GM19438 (cell line): ENCODE data around the gene LHX3.

Experiments used
- ATAC-seq: cut with Tn5 transposase; IDR thresholded peaks from one replicate; pipeline ENCODE4 v1.9.1; 2021; ENCODE audit warnings: low read depth; ENCODE audit not compliant: unreplicated experiment

Gene LHX3

DNA sequence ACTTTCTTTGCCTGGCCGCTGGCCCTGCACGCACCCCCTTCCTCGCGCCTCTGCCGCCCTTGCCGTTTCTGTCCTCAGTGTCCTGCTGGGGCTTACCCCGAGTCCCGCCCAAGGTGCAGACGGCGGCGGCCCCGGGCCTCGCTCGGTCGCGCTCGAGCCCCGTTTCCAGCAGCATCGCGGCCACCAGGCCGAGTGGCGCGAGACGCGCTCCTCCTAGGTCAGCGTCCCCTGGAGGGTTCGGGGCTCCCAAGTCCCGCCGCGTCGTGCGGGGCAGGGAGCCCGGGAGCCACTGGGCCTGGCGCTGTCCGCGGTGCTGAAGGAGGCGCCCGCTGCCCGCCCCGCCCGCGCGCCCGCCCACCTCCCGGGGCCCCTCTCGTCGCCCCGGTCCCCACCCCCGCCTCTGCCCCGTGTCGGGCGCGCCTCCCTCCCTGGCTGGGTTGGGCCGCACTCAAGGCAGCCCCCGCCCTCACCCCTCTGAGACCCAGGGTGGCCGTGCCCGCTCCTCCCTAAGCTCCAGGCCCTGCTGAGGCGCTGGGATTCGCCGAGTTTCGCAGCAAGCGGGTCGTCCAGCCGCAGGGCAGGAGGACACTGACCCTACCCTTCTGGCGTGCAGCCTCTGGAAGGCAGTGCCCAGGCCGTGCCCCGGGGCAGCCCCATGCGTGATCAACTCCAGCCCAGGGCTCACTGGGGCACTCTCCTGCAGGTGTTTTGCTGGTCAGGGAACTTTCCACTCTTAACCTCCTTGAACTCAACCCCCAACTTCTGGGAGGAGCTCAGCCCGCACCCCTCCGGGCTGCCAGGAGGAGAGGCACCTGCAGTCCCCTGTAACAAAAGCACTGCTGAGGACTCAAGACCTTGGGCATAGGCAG is at the start of gene LHX3:
Gene LHX3, minus strand, starts transcription at position 291 of the 869 bp plus-strand sequence. Its CDS starts 116 bp downstream, at position 175.
- ATAC-seq = no peak

DNA sequence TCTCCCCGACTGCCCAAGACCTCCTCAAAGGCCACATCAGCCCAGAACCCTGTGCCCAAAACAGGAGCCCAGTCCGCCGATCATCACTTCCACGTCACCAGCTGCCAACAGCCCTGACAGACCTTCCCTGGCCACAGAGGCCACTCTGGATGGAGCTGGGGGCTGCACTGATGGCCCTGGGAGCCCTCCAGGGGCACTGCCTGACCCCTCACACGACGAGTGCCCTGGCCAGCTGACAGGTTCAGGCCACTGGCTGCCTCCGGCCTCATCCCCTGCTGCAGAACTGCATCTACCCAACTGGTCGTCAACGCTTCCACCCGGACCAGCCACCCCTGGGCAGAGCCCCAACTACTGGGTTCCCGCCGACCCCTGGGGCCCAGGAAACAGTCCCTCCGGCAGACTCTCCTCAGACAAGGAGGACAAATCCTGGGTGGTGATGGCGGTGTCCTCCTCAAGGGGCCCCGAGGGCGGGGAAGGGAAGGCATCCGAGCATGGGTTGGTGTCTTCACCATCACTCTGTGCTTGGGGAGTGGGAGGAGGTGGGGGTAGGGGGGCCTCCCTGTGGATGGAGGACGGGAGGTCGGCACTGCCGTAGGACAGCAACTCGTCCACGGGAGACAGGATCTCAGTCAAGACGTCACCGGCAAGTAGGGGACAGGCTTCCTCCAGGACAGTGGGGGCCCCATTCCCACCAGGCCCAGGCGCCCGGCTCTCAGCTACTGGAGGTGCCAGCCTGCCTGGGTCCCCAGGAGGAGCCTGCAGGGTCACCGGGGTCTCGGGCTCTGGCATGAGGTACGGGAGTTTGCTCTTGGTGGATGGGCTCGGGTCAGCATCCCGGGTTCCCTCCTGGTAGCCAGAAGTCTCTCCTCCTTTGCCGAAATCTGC is 48.6 kb upstream of the LHX3 start:
- ATAC-seq = no peak

DNA sequence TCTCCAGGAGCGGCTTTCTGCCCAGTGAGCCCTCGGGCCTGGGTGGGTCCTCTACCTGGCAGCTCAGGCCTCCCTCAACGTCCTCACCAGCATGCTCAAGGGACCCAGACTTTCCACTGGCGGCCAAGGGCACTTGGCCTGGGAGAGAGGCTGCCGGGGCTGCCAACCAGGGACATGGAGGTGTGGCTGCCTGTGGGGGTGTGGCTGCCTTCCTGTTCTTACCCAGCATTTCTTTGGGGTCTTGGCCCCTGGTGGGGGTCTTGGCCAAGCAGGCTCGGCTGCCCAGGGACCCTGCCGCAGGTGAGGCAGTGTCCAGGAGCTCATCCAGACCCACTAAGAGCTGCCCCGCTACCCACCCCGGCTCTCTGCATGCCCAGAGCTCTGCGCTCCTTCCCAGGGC is 47.9 kb upstream of the LHX3 start:
- ATAC-seq = no peak

GRCh38 chr9:136252281-136252680 is 47.4 kb upstream of the LHX3 start:
- ATAC-seq = no peak

GRCh38 chr9:136251264-136252115 is 46.6 kb upstream of the LHX3 start:
- no peak for ATAC-seq

DNA sequence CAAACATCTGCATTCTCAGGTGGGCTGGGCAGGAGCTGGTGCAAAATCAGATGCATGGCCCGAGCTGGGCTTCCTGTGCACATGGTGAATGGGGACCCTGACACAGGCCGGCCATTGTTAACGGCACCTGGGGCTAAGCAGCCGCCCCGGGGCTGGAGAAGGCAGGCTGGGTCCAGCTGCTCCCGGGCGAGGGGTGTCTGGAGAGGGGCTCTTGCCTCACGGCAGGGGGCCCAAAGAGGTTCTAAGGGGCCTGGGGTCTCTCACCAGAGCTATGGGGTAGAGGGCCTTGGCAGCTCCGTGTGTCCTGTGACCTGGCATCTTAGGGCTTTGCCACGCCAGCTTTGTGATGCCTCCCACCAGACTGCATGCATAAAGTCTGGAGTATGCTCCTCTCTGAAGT is 45.7 kb upstream of the LHX3 start:
- ATAC-seq = no peak

GRCh38 chr9:136249877-136250559 is 45.1 kb upstream of the LHX3 start:
- ATAC-seq = no peak

- ATAC-seq = no peak
These were observed 44.3 kb upstream of the LHX3 start for GRCh38 chr9:136248951-136249876.

GRCh38 chr9:136247947-136248637 is 43.2 kb upstream of the LHX3 start:
- no peak for ATAC-seq

- ATAC-seq = no peak
These were observed 42.6 kb upstream of the LHX3 start for GRCh38 chr9:136247551-136247916.

DNA sequence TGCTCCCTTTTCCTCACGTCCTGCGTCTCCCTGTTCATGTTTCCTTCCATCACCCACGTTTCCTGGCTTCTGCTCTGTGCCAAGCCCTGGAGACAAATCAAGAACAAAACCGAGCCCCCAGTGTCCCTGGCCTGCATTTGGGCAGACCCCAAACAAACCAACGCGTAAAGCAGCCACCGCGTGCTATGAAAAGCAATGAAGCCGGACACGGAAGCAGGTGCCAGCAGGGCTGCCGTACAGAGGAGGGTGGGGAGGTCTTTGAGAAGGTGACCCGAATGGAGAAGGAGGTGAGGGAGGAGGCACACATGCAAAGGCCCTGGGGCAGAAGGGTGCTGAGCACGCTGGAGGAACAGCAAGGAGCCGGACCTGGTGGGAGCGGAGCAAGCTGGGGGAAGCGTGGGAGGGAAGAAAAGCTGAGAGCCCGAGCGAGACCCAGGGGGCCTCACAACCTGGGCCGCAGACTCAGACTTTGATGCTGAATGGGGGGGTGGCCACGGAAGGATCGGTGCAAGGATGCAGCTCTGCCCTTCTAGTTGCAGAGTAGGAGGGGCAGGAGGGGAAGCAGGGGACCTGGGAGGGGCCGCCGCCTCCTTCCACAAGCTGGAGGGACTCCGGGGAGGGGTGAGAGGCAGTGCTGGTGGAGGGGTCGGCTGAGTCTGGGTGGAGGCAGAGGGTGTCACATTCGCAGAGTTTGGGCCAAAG is 42.1 kb upstream of the LHX3 start:
- ATAC-seq = no peak

DNA sequence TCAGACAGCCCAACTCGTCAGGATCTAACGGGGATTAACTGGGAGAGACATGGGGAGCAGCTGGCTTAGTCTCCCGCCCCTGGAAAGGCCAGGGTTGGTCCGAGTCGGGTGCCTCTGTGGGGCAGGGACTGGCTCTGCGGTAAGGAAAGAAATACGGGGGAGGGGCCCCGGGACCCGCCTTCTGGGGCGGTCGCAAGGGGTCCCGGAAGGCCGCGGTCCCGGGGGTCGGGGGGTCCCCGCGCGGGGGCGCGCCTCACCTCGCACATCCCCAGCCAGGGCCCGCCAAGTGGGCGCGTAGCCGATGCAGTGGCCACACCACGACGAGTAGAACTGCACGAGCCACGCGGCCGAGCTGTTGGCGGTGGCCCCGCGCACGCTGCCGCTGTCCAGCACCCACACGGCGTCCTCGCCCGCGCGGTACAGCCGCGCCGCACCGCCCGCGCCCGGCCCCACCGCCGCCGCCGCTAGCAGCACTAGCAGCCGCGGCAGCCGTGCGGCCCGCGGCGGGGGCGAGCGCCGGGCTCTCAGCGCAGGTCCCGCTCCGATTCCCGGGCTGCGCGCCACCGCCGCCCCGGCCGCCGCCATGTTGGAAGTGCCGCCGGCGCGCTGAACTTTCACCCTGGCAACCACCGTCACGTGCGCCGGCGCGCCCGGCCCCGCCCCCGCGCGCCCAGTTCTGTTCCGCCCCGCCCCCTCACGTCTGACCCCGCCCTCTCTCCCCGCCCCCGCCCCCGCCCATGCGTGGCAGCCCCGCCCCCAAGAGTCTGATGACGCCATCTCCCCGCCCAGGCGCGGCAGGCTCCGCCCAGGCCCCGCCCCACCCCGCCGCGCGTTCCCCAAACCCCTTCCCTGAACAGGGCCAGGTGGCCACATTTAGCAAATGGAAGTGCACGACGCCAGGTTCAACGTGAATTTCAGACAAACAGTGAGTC is 40.6 kb upstream of the LHX3 start, which contains the start of gene QSOX2:
Gene QSOX2, minus strand, starts transcription at position 594 of the 932 bp plus-strand sequence. Its CDS starts 9 bp downstream, at position 585.
- no peak for ATAC-seq

GRCh38 chr9:136244969-136245218 is 40.0 kb upstream of the LHX3 start:
- ATAC-seq = no peak

DNA sequence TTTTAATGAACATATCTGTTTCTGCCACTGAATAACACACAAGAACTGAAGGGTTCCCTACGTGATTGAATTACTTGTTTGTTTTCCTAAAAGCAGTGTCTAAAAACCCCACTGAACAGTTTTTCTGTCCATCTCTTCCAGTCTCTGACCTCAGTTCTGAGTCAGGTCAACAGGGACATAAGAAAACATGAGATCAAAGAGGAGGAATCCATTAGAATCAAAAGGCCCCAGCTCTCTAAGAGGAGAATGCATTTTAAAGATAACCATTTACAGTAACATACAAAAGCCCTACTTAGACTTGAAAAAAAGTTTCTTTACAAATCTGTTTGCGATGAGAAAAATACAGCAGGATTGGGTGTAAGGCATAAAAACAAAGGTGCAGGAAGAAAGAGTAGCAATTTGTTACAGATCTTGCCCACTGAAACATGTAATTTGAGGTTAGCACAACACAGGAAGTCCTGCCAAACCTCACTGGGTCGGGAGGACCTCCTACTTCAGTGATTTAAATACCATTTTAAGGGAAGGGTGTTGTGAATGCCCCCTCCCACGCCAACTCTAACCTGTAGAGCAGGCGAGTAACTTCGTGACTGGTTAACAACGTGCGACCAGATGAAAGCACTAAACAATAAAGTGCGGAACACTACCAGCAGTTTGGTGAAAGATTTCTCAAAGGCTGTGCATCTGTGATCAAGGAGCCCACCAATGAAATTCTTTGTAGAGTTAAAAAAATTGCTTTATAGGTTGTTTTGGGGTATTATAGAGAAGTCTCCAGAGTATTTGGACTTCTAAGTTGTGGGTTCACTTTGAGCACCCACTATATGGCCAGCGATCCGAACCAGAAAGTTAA is 39.4 kb upstream of the LHX3 start:
- no peak for ATAC-seq

- no peak for ATAC-seq
These were observed 38.7 kb upstream of the LHX3 start for GRCh38 chr9:136243631-136244030.

DNA sequence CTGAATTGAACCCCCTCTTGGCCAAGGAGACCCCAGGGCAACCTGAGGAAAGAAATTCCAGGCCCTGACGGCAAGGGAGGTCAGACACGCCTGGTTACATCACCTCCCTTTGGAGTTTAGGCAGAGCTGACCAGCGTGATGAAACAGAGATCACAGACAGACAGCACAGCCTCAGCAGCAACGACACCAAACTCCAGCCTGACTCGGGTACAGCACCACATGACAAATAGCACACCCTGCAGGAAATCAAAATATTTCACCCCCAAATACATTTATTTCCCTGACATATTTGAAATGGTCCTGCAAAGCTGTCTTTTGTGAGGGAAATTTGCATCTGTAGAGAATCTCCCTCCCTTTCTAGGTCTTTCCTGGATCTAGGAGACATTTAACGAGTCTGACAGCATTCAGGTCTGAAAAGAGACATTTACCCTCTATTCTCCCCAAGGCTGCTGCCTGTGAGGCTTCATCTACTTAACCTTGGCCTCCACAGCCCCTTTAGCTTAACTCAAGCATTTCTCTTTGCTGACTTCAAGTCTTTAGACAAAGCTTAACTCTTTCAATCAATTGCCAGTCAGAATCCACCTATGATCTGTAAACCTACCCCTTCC is 38.1 kb upstream of the LHX3 start:
- ATAC-seq = no peak
